Activated CD4-positive, CD25-positive, alpha-beta regulatory T cell treated with anti-CD3 and anti-CD28 coated beads, Interleukin-2, amount 50 U/mL, for 24 hours (primary cell): ENCODE measurements around the gene MTCL3.

Experiments
- ATAC-seq, 2 donors: fragments of 150-1000 bp; cut with Tn5 transposase; one replicate each; pipeline ENCODE4 v1.10.0; 2021; ENCODE audit warnings: mild to moderate bottlenecking in 1 of 2, moderate library complexity in 1 of 2

Gene MTCL3

DNA sequence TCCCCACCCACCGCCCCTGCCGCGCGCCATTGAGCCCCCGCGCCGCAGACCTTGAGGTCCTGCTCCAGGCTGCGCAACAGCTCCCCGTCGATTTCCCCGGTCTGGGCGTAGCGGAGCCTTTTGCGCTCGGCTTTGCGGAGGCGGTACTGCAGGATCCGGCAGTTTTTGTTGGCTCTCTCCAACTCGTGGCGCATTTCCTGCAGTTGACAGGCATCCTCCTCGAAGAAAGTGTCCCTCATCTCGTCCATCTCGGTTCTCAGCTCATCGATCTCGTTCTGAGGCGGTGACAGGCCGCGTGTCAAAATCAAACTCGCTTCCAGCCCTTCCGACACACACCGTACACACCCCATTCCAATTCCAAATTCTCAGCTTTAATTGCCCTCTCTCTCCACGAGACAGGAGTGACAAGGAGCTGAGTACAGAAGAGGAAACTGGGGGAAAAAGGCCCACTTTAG, 4.3 kb downstream of the MTCL3 start:
- peak in 1 of 2 donors; percentile 4 for ATAC-seq

- no peak for ATAC-seq
These were observed 4.9 kb downstream of the MTCL3 start for GRCh38 chr6:127514179-127514772.

- no peak for ATAC-seq
These were observed 5.7 kb downstream of the MTCL3 start for GRCh38 chr6:127513425-127513824.

- no peak for ATAC-seq
These were observed 8.3 kb downstream of the MTCL3 start for GRCh38 chr6:127510876-127511275.

GRCh38 chr6:127506894-127507293, 12.2 kb downstream of the MTCL3 start:
- no peak for ATAC-seq

- ATAC-seq, result no peak
These were observed 16.1 kb downstream of the MTCL3 start for GRCh38 chr6:127503022-127503421.

DNA sequence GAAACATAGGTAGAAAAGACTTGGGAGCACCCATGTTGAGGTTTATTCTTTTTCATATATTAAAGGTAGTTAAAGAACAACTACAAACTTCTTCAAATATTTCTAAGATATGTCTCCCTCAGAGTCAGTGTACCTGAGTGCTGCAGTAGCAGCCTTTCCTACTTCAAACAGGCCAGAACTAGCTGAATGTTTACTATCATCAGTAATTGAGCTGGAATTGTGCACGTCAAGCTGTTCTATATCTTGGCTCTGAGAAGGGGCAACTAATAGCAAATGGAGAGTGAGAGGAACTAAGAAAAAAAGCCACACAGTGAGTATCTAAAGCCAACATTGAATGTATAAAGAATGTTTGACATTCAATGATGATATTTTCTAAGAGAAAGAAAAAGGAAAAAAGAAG, 21.7 kb downstream of the MTCL3 start:
- no peak for ATAC-seq

DNA sequence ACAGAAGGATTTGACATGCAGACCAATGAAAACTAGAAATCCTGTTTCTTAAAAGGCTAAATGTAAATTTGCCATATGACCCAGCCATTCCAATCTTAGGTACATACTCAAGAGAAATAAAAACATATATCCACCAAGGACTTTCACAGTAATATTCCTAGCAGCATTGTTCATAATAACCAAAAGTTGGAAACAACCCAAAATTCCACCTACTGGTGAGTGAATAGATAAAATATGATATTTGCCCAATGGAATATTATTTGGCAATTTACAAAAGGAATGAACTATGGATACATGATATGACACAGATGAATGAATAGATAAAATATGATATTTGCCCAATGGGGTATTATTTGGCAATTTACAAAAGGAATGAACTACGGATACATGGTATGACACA, 22.7 kb downstream of the MTCL3 start:
- ATAC-seq, result no peak

DNA sequence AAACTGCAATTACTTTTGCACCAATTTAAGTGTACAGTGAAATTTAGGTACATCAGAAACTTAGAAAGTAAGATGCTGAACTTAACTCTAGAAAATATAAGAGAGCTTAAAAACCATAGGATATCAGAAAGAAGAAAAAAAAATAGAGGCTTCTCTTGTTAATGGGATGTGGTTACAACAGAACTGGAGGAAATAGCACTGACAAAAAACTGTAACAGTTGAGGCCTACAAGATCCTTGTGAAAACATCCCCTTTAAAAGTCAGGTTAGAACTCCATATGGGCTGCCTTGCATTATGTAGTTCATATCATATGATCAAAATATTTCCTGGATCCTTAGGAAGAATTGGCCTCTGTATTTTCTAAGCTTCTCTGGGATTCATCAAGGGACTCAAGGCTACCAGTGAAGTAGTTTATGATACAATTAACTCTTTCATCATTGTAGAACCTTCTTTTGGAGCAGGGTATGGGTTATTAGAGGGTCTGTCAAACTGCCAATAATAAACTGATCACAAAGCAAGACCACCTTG, 24.8 kb downstream of the MTCL3 start:
- ATAC-seq, result no peak

- ATAC-seq, result no peak
These were observed 29.9 kb downstream of the MTCL3 start for GRCh38 chr6:127489248-127489647.

DNA sequence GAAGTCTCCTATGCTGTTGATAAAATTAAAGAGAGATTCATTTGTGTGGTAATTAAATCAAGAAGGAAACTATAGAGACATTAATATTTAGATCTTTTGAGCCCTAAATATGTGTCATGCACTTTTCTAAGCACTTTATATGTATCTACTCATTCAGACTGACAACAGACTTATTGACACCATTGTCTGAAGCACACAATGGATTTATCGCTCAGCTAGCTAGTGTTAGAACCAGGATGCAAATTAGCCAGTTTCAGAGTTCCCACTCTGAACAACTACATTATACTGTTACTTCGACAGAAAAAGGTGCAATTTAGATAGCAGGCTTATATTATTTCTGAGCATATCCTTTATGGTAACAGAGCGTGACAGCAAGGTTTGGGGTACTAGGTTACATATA, 32.2 kb downstream of the MTCL3 start:
- no peak for ATAC-seq

DNA sequence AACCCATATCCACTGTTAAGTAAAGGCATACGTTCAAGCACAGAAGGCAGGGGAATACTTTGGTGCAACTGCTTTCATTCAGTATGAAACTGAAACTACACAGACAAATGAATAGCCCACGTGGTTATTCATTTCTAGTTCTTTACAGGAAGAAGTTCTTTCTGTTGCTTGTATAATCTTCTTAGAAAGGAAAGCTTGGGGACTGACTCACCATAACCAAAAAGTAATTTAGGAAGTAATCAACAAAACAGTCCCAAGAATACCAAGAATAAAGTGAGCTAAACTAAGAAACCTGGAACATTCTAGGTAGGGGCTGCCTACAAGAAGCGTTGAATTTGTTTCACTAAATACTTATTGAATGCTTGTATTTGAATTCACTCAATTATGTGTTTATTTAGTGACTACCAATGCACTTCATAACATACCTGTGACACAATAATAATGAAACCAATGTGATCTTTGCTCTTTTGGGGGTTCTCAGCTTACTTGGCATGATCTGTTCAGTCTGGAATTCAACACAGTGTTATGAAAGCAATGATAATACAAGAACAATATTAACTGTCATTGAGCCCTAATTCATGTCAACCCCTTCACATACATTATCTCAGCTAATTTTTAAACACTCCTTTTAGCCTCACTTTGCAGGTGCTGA, 34.8 kb downstream of the MTCL3 start:
- ATAC-seq, result peak; percentile 85 to 87

DNA sequence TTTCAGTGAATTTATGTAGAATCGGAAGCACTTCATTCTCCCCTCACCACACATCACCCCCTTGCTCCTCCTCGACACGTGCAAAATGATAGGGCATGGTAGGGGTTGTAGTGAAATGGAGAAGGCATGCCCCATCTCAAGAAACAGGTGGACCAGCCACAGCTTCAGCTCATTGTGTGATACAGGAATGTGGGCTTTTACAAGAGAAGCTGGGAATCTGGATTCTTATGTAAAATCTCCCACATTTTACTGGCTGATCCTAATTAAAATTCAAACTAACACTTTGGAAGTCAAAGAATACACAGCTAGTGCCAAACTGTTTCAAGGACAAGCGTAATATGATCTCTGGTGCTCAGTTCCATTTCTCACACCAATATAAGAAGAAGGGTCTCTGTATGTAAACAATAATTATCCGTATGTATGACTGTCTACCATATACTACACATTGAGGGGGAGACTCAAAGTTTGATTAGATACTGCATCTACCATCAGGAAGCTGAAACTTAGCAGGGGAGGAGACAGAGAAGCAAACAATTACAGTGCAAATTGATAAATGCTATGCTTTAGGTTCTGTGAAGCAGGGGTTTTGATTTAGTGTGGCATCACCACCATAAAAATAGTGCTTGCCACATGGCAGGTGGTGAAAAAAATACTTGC, 35.6 kb downstream of the MTCL3 start:
- no peak for ATAC-seq

GRCh38 chr6:127482325-127482724, 36.8 kb downstream of the MTCL3 start:
- no peak for ATAC-seq

DNA sequence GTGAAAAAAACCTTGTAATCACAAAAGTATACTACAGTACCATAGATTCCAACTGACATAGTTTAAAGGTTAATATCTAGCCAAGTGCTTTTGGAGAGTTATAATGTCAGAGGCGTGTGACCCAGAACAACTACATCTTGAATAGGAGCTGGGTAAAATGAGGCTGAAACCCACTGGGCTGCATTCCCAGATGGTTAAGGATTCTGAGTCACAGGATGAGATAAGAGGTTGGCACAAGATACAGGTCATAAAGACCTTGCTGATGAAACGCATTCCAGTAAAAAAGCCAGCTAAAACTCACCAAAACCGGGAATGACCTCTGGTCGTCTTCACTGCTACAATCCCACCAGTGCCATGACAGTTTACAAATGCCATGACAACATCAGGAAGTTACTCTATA, 37.5 kb downstream of the MTCL3 start:
- no peak for ATAC-seq

DNA sequence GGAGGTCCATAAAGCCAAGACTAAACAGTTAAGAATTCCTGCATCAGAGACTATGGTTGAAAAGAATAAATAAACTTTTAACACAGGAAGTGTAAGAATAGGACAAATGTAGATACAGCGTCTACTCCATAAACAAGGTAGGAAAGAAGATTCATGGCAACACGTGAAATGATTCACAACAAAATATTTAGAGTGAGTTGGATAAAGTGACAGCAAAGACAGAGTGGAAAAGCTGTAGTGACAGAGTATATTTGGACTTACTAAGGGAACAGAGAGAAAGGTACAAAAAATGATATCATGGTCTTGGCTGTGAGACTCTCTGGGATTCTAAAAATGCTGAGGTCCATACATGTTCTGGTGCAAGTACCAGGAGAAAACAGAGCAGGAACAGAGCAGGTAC, 38.0 kb downstream of the MTCL3 start:
- ATAC-seq, result no peak

- ATAC-seq, result no peak
These were observed 41.5 kb downstream of the MTCL3 start for GRCh38 chr6:127477658-127478057.

DNA sequence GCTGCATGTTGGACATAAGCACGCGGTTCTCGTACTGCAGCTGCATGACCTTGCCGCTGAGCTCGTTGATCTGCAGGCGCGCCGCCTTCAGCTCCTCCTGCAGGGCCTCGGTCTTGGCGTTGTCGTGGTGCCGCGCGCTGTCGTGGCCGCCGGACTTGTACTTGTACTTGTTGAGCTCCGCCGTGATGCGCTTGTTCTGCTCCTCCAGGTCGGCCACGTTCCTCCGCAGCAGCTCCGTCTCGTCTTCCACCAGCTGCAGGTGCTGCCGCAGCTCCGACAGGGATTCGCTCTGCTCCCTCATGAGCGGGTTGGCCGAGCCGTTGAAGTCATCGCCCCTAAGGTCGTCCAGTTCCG, 43.3 kb downstream of the MTCL3 start:
- ATAC-seq, result no peak

DNA sequence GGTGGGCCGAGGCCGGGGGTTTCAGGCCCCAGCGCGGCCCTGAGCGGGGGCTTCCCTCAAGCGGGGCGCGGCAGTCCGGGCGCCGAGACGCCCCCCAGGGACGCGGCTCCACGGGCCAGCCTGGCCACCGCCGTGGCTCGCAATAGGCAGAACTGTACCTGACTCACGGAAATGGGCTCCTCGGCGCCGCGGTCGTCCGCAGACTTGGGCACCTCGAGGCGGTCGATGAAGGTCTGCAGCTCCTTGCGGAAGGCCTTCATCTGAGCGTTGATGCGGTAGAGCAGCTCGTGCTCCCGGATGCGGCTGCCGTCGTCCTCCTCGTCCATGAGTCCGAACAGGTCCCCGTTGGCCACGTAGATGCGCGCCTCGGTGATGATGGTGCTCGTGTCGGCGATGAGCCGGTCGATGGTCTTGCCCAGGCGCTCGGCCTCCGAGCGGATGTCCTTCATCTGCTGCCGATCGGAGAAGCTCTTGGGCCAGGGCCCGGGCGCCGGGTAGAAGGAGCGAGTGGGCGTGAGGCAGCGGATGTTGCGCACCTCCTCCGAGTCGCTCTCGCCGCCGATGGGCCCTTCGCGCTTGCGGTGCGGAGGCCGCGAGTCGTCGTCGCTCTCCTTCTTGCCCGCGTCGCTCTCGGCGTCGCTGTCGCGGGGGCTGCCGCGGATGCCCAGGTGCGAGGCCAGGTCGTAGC, 43.9 kb downstream of the MTCL3 start:
- ATAC-seq, result no peak

DNA sequence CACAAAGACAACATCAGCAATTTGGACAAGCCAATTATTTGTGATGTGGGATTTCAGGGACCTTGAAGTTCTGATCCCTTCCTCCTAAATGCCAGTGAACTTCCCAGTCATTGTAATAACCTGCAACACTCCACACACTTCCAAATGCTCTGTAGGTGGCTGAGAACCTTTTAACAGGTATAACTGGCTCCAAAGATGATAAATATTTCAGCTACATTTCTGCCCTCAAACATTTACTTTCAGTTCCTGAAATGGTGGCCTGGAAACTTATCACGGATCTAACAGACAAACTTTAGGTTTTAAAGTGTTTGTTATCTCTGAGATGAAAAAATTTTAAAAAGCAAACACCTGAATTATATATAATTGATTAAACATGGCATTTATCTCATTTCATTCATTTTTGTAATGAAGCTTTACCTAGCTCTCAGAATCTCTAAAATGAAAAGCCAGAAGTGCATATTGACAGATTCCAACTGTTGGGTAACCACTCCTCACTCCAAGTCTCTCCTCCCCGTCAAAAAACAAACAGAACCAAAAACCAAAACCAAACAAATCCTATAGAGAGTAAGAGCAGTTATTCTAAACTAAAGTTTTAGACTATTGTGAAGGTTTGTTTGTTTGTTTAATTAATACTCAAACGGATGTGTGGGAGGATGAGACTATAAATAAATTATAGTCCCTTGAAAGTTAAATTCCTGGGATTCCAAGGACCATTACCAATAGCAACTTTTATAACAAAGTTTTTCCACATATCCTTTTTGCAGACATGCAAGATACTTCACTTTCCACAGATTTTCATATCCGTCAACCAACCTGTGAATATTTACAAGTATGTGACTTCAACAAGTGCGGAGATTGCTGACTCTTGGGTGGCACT, 47.5 kb downstream of the MTCL3 start:
- no peak for ATAC-seq

GRCh38 chr6:127468936-127469335, 50.2 kb downstream of the MTCL3 start:
- no peak for ATAC-seq

- ATAC-seq, result no peak
These were observed 52.7 kb downstream of the MTCL3 start for GRCh38 chr6:127466416-127466815.
